ENCODE measurements around the gene SPDL1. TPM values are rescaled to one million over a fixed set of nuclear protein-coding genes. Genes with fewer than 3 reads are reported as not detected.

Gene SPDL1
- total RNA-seq, 1 experiment from 2014 or later: 51.3 TPM

GRCh38 chr5:169574134-169574646 is 9.4 kb upstream of the SPDL1 start:
- no TSS peak for BruUV-seq (replicated peaks)
- Mint-ChIP-seq H3K9me3 (ENCODE audit: unreplicated experiment) (no peaks in the 10 kb centered on the region), H3K4me1 (ENCODE audit: insufficient read depth, unreplicated experiment) (peaks cover 15% of the 10 kb centered on the region), H3K4me3 (ENCODE audit: unreplicated experiment) (no peak overlapping the region), H3K27me3 (ENCODE audit: insufficient read depth, unreplicated experiment) (peaks cover 15% of the 10 kb centered on the region), H3K27ac (ENCODE audit: low read depth, unreplicated experiment) (no peak overlapping the region), H3K36me3 (ENCODE audit: insufficient read depth, unreplicated experiment) (no peaks in the 10 kb centered on the region)
- no peak for TF ChIP-seq CTCF (IDR thresholded peaks at IDR 0.05; ENCODE audit: unreplicated experiment)
- CTCF ChIA-PET: interaction anchor here (1.3 to 11.0 kb wide), 2 partner anchors 25 to 584 kb away, joined by 4 to 135 read pairs; no protein-coding TSS in a partner anchor
- POLR2A ChIA-PET: interaction anchor here (0.6 kb wide), 1 partner anchor 618 kb away, joined by 3 read pairs; no protein-coding TSS in a partner anchor
- DNase-seq (ENCODE audit: unreplicated experiment): no peak
- intact Hi-C loops (cut with micrococcal nuclease): no loop called here

GRCh38 chr5:169576181-169576598 is 7.4 kb upstream of the SPDL1 start:
- intact Hi-C loops (cut with micrococcal nuclease): no loop called here
- peak; percentile 68 for DNase-seq (ENCODE audit: unreplicated experiment)
- Mint-ChIP-seq H3K4me1 (ENCODE audit: insufficient read depth, unreplicated experiment) (peaks cover 15% of the 10 kb centered on the region), H3K27ac (ENCODE audit: low read depth, unreplicated experiment) (peak overlapping the region; percentile 8), H3K9me3 (ENCODE audit: unreplicated experiment) (no peaks in the 10 kb centered on the region), H3K4me3 (ENCODE audit: unreplicated experiment) (no peak overlapping the region), H3K36me3 (ENCODE audit: insufficient read depth, unreplicated experiment) (no peaks in the 10 kb centered on the region), H3K27me3 (ENCODE audit: insufficient read depth, unreplicated experiment) (no peaks in the 10 kb centered on the region)
- no peak for TF ChIP-seq CTCF (IDR thresholded peaks at IDR 0.05; ENCODE audit: unreplicated experiment)
- ChIA-PET CTCF (interaction anchor here (0.6 to 11.0 kb wide), 5 partner anchors 586 to 1319 kb away, joined by 3 to 135 read pairs (median 3); no protein-coding TSS in a partner anchor), POLR2A (no interaction called here)
- no TSS peak for BruUV-seq (replicated peaks)

GRCh38 chr5:169577951-169578350 is 5.6 kb upstream of the SPDL1 start:
- peak; percentile 34 for TF ChIP-seq CTCF (IDR thresholded peaks at IDR 0.05; ENCODE audit: unreplicated experiment)
- H3K9me3 Mint-ChIP-seq (ENCODE audit: unreplicated experiment): no peaks in the 10 kb centered on the region
- peaks cover 20% of the 10 kb centered on the region for H3K4me1 Mint-ChIP-seq (ENCODE audit: insufficient read depth, unreplicated experiment)
- H3K27ac Mint-ChIP-seq (ENCODE audit: low read depth, unreplicated experiment): no peak overlapping the region
- H3K4me3 Mint-ChIP-seq (ENCODE audit: unreplicated experiment): no peak overlapping the region
- no TSS peak for BruUV-seq (replicated peaks)
- no peaks in the 10 kb centered on the region for H3K27me3 Mint-ChIP-seq (ENCODE audit: insufficient read depth, unreplicated experiment)
- POLR2A ChIA-PET: interaction anchor here (0.7 kb wide), 1 partner anchor 26 kb away, joined by 3 read pairs; no protein-coding TSS in a partner anchor
- intact Hi-C loops (cut with micrococcal nuclease): loop anchor here (1.0 kb wide), 1 partner anchor 872 kb away; no protein-coding TSS in a partner anchor
- no peaks in the 10 kb centered on the region for H3K36me3 Mint-ChIP-seq (ENCODE audit: insufficient read depth, unreplicated experiment)
- peak; percentile 47 for DNase-seq (ENCODE audit: unreplicated experiment)
- CTCF ChIA-PET: interaction anchor here (0.6 to 11.0 kb wide), 4 partner anchors 132 to 884 kb away, joined by 3 to 135 read pairs (median 3); no protein-coding TSS in a partner anchor

- H3K4me3 Mint-ChIP-seq (ENCODE audit: unreplicated experiment): no peak overlapping the region
- H3K27ac Mint-ChIP-seq (ENCODE audit: low read depth, unreplicated experiment): no peak overlapping the region
- CTCF ChIA-PET: interaction anchor here (0.6 to 11.0 kb wide), 60 partner anchors 8 to 1284 kb away, joined by 3 to 135 read pairs (median 4); partner anchors contain the start of genes RARS1 and SLIT3
- DNase-seq (ENCODE audit: unreplicated experiment): no peak
- BruUV-seq (replicated peaks): no TSS peak
- intact Hi-C loops (cut with micrococcal nuclease): loop anchor here (1.0 to 5.0 kb wide), 8 partner anchors 33 to 1094 kb away; partner anchors contain the start of genes PANK3 and RARS1
- POLR2A ChIA-PET: interaction anchor here (0.7 to 1.6 kb wide), 4 partner anchors 8 to 594 kb away, joined by 3 to 4 read pairs (median 4); partner anchors contain the start of gene INSYN2B
- no peak for TF ChIP-seq CTCF (IDR thresholded peaks at IDR 0.05; ENCODE audit: unreplicated experiment)
- no peaks in the 10 kb centered on the region for H3K9me3 Mint-ChIP-seq (ENCODE audit: unreplicated experiment)
- peaks cover 29% of the 10 kb centered on the region for H3K4me1 Mint-ChIP-seq (ENCODE audit: insufficient read depth, unreplicated experiment)
- no peaks in the 10 kb centered on the region for H3K27me3 Mint-ChIP-seq (ENCODE audit: insufficient read depth, unreplicated experiment)
- no peaks in the 10 kb centered on the region for H3K36me3 Mint-ChIP-seq (ENCODE audit: insufficient read depth, unreplicated experiment)
Measured at GRCh38 chr5:169580964-169581363, 2.6 kb upstream of the SPDL1 start.
